ENCODE data around the gene TSPAN7. TPM values are rescaled to one million over a fixed set of nuclear protein-coding genes. Genes with fewer than 3 reads are reported as not detected.

Gene TSPAN7
- total and polyA plus RNA-seq, 2 donors (not counting 1 experiment from before 2014, with no cell fraction given), result 0.07 to 0.32 TPM

DNA sequence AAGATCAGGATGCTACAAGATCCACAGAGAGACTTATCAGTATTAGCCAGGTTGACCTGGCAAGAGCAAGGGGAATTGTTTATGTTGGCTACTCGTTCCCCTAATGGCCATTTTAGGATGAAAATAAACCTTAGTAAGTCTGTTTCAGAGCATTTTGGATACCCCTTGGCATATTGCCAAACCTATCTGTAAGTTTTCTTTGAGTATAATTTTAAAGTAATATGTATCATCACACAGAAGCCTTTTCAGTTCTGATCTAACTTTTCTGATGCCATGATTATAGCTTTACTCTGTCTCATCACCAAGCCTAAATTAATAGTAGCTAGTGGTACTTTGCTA is 99.7 kb downstream of the TSPAN7 start:
- no peaks in the 10 kb centered on the region for H3K4me1 Mint-ChIP-seq
- H3K9ac ChIP-seq (ENCODE audit: low read length), result no peak overlapping the region
- intact Hi-C loops (cut with micrococcal nuclease), result no loop called here
- DNase-seq (no peak), ATAC-seq (ENCODE audit: low read depth) (no peak)
- H3K9me3 Mint-ChIP-seq (ENCODE audit: insufficient read depth), result no peaks in the 10 kb centered on the region
- no peaks in the 10 kb centered on the region for H3K36me3 ChIP-seq (replicated peaks in 1 of 2; ENCODE audit: control extremely low read depth in 1 of 2, control insufficient read depth in 1 of 2, extremely low read depth in 1 of 2, insufficient read depth in 2 of 2, low read length in 1 of 2)
- no peak overlapping the region for H2AFZ ChIP-seq (ENCODE audit: insufficient read depth, low read depth, low read length, poor library complexity, severe bottlenecking)
- H3K27me3 Mint-ChIP-seq, result peaks cover 6% of the 10 kb centered on the region
- no peak overlapping the region for H3K4me3 ChIP-seq (ENCODE audit: control extremely low read depth in 1 of 5, extremely low read depth in 1 of 5, insufficient read depth in 1 of 5, low read depth in 2 of 5, low read length in 4 of 5)
- no peak overlapping the region for H3K27ac Mint-ChIP-seq
- ChIA-PET POLR2A (no interaction called here), CTCF (no interaction called here)
- no peaks in the 10 kb centered on the region for H3K79me2 ChIP-seq (ENCODE audit: control insufficient read depth, insufficient read depth, low read length)
- H3K27me3 ChIP-seq (replicated peaks in 1 of 4; ENCODE audit: control extremely low read depth in 1 of 4, control insufficient read depth in 3 of 4, insufficient read depth in 4 of 4, low read length in 3 of 4), result no peaks in the 10 kb centered on the region
- TF ChIP-seq, protein P1, sequence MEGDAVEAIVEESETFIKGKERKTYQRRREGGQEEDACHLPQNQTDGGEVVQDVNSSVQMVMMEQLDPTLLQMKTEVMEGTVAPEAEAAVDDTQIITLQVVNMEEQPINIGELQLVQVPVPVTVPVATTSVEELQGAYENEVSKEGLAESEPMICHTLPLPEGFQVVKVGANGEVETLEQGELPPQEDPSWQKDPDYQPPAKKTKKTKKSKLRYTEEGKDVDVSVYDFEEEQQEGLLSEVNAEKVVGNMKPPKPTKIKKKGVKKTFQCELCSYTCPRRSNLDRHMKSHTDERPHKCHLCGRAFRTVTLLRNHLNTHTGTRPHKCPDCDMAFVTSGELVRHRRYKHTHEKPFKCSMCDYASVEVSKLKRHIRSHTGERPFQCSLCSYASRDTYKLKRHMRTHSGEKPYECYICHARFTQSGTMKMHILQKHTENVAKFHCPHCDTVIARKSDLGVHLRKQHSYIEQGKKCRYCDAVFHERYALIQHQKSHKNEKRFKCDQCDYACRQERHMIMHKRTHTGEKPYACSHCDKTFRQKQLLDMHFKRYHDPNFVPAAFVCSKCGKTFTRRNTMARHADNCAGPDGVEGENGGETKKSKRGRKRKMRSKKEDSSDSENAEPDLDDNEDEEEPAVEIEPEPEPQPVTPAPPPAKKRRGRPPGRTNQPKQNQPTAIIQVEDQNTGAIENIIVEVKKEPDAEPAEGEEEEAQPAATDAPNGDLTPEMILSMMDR (IDR thresholded peaks at IDR 0.05), result no peak
- TF ChIP-seq EZH2 (IDR thresholded peaks at IDR 0.05; ENCODE audit: borderline replicate concordance, insufficient read depth, low read depth, low read length, poor library complexity, severe bottlenecking), result no peak
- no peaks in the 10 kb centered on the region for H3K9me3 ChIP-seq (ENCODE audit: control extremely low read depth in 1 of 3, control insufficient read depth in 2 of 3, insufficient read depth in 1 of 3, low read length in 2 of 3)
- H3K4me1 ChIP-seq (ENCODE audit: control insufficient read depth in 2 of 2, insufficient read depth in 2 of 2, low read length in 2 of 2), result no peaks in the 10 kb centered on the region
- no peaks in the 10 kb centered on the region for H4K20me1 ChIP-seq (ENCODE audit: control insufficient read depth, insufficient read depth, low read length, poor library complexity, severe bottlenecking)
- no peak overlapping the region for H3K27ac ChIP-seq (ENCODE audit: low read length in 2 of 2)
- H3K4me3 Mint-ChIP-seq, result no peak overlapping the region
- no CpG with 5 or more reads among the region's 1 CpG for WGBS (ENCODE audit: insufficient coverage)
- no peak overlapping the region for H3K4me2 ChIP-seq (replicated peaks; ENCODE audit: low read depth, low read length, poor library complexity, severe bottlenecking)

DNA sequence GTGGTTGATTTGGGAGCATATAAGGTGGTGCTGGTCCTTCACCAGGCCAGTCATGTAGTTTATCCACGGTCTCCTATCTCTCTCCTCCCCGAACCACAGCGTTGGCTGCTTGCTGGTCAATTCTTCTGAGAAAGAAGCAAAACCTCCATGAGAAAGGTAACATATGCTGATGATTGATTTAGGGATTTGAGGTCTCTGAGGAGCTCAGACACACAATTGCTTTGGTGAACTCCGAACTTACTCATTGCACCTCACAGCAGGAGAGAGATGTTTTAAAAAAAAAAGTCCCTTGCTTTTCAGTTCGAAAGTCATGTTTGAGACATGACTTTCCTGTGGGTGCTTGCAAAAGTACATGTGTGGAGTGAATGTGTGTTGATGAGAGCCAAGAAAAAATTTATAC is 100.2 kb downstream of the TSPAN7 start:
- no peaks in the 10 kb centered on the region for H3K36me3 ChIP-seq (replicated peaks in 1 of 2; ENCODE audit: control extremely low read depth in 1 of 2, control insufficient read depth in 1 of 2, extremely low read depth in 1 of 2, insufficient read depth in 2 of 2, low read length in 1 of 2)
- H3K4me1 ChIP-seq (ENCODE audit: control insufficient read depth in 2 of 2, insufficient read depth in 2 of 2, low read length in 2 of 2), result no peaks in the 10 kb centered on the region
- no CpG with 5 or more reads among the region's 5 CpGs for WGBS (ENCODE audit: insufficient coverage)
- Mint-ChIP-seq H3K4me1 (no peaks in the 10 kb centered on the region), H3K27me3 (peaks cover 6% of the 10 kb centered on the region), H3K9me3 (ENCODE audit: insufficient read depth) (no peaks in the 10 kb centered on the region), H3K4me3 (no peak overlapping the region), H3K27ac (no peak overlapping the region)
- no peak overlapping the region for H2AFZ ChIP-seq (ENCODE audit: insufficient read depth, low read depth, low read length, poor library complexity, severe bottlenecking)
- DNase-seq, result no peak
- H3K4me3 ChIP-seq (ENCODE audit: control extremely low read depth in 1 of 5, extremely low read depth in 1 of 5, insufficient read depth in 1 of 5, low read depth in 2 of 5, low read length in 4 of 5), result no peak overlapping the region
- TF ChIP-seq, protein P1 (IDR thresholded peaks at IDR 0.05), result no peak
- no peak for TF ChIP-seq EZH2 (IDR thresholded peaks at IDR 0.05; ENCODE audit: borderline replicate concordance, insufficient read depth, low read depth, low read length, poor library complexity, severe bottlenecking)
- no peaks in the 10 kb centered on the region for H3K9me3 ChIP-seq (ENCODE audit: control extremely low read depth in 1 of 3, control insufficient read depth in 2 of 3, insufficient read depth in 1 of 3, low read length in 2 of 3)
- H3K79me2 ChIP-seq (ENCODE audit: control insufficient read depth, insufficient read depth, low read length), result no peaks in the 10 kb centered on the region
- H3K4me2 ChIP-seq (replicated peaks; ENCODE audit: low read depth, low read length, poor library complexity, severe bottlenecking), result no peak overlapping the region
- H3K27me3 ChIP-seq (replicated peaks in 1 of 4; ENCODE audit: control extremely low read depth in 1 of 4, control insufficient read depth in 3 of 4, insufficient read depth in 4 of 4, low read length in 3 of 4), result no peaks in the 10 kb centered on the region
- no peak overlapping the region for H3K27ac ChIP-seq (ENCODE audit: low read length in 2 of 2)
- CTCF ChIA-PET, result no interaction called here
- no peaks in the 10 kb centered on the region for H4K20me1 ChIP-seq (ENCODE audit: control insufficient read depth, insufficient read depth, low read length, poor library complexity, severe bottlenecking)
- H3K9ac ChIP-seq (ENCODE audit: low read length), result no peak overlapping the region
- POLR2A ChIA-PET, result no interaction called here
- no peak for ATAC-seq (ENCODE audit: low read depth)
- intact Hi-C loops (cut with micrococcal nuclease), result no loop called here

Measured in B cell (primary cell).